HG03097 (cell line): Measurements from ENCODE around the gene DGKA.

Experiments
- ATAC-seq: cut with Tn5 transposase; IDR thresholded peaks from one replicate; pipeline ENCODE4 v1.9.1; 2021; ENCODE audit not compliant: unreplicated experiment, low FRiP score

The DGKA gene

DNA sequence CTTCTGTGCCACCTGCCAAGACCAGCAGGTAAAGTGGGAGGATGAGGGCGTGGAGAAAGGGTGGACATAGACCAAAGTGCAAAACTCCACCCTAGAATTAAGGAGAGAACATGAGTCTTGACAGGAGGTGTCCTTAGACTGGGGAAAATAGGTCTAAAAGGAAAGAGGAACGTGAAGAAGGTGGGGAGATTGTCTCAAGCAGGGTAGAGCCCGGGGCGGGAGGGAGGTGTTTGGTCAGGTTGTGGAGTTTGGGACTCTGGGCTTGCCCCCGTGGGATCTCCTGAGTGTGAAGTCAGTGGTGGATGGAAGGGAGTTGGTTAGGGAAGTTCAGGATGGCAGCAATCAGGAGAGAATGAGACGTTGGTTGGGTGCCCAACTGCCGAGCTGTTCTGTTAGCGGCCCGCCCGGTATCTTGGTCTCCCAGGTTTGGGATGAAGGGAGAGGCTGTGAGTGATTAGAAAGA lies 386 bp downstream of the DGKA start:
- no peak for ATAC-seq

GRCh38 chr12:55931780-55932550 lies 1.0 kb downstream of the DGKA start:
- no peak for ATAC-seq

GRCh38 chr12:55932551-55932910 lies 1.6 kb downstream of the DGKA start:
- no peak for ATAC-seq

- no peak for ATAC-seq
These were observed 2.3 kb downstream of the DGKA start for GRCh38 chr12:55933169-55933798.

GRCh38 chr12:55933799-55934742 lies 3.1 kb downstream of the DGKA start:
- no peak for ATAC-seq

DNA sequence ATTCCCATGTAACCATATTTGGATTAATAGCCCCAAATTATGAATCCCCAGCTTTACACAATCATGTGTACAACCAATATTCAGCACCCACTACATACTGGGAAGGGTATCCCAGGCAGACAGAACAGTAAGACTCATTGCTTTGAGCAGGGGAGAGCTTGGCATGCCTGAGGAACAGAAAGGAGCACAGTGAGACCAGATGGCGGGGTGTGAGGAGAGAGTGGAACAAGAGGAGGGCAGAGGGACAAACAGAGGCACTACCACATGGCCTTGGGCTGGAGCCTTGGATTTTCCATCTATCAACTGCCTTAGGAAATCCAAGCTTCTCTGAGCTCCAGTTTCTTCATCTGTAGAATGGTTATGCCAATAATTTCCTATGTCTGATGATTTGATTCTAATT lies 3.8 kb downstream of the DGKA start:
- no peak for ATAC-seq

GRCh38 chr12:55935738-55936151 lies 4.8 kb downstream of the DGKA start:
- ATAC-seq, result no peak

DNA sequence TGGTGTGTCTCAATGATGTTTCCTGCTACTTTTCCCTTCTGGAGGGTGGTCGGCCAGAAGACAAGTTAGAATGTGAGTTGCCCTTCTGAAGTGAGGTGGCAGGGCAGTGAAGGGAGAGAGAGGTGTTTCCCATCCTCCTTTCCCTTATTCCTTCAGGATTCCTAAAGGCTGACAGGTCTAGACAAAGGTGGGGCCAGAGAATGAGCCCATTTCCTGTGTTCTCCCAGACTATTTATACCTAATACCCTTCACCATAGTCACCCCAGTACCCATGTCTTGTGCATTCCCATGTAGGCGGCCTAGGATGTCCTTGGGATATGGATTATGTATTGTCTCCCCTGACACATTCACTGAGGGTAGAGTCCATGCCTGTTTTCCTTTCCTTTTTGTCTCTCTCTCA lies 7.0 kb downstream of the DGKA start:
- ATAC-seq, result no peak

DNA sequence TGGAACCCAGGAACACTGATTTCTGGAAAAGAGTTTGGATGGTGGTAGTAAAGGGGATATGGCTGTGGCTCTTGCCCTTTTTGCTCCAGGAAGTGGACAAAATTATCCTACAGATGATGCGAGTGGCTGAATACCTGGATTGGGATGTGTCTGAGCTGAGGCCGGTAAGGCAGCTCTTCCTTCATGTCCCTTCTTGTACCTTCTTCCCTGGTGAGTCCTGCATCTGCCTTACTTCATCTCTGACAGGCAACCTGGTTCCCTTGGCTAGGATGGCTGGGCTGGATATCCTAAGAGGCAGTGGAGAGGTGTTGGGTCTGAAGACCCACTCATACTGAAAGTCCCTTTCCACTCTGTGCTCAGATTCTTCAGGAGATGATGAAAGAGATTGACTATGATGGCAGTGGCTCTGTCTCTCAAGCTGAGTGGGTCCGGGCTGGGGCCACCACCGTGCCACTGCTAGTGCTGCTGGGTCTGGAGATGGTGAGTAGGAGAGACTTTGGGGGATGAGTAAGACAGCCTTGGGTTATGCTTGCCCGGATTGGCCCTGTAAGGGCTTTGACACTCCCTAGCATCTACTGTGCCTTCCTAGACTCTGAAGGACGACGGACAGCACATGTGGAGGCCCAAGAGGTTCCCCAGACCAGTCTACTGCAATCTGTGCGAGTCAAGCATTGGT lies 8.0 kb downstream of the DGKA start:
- no peak for ATAC-seq

DNA sequence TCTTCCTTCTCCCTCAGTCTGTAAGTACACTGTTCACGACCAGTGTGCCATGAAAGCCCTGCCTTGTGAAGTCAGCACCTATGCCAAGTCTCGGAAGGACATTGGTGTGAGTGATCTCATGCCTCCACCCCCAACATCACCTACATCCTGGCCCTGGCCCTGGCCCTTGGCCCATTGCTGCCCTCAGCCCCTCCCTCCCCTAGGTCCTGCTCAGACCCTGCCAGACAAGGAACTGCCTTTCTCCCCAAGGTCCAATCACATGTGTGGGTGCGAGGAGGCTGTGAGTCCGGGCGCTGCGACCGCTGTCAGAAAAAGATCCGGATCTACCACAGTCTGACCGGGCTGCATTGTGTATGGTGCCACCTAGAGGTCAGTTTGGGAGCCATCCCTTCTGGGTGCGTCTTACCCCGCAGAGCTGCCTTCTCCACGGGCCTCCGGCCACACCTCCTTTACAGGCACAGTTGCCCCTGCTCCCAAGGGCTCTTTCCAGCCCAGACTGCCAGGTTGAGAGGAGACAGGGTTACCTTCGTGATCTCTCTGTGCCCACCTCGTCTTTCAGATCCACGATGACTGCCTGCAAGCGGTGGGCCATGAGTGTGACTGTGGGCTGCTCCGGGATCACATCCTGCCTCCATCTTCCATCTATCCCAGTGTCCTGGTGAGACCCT lies 9.2 kb downstream of the DGKA start:
- peak; percentile 71 for ATAC-seq

DNA sequence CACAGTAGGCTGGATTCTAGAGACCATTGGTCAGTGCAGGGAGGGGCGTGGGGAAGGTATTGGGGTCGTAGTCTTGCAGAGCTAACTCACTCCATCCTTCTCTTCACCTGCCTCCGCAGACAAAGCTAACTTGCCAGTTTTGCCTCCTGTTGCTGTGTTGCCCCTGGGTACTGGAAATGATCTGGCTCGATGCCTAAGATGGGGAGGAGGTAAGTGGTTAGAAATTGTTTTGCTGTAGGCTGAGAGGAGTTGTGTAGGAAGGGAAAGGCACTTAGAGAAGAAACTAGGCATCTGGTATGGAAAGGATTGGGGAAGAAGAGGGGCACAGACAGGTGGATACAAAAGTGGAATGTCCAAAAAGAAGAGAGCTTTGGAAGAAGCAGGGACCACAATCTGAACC lies 11.1 kb downstream of the DGKA start:
- ATAC-seq, result no peak

DNA sequence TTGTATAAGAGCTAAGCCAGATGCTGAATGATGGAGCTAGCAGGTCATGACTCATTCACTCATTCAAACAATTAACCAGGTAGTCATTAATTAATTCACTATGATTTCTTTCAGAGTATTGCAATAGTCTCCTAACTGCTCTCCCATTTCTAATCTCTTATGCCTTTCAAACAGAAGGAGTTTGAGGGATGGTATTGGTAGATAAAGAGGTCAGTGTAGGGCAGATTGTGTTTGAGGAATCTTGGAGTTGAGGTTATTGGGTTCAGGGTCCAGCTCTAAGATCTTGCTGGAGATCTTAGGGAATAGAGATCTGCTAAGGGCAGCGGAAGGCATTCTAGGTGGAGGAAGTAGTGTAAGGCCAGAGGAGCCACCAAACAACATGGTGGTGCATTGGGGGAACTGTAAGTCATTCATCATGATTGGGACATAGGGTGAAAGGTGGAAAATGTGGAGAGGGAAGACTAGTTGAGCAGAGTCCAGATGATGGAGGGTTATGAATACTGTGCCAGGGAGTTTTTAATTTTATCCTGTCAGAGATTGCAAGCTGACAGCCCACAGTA lies 11.7 kb downstream of the DGKA start:
- no peak for ATAC-seq

DNA sequence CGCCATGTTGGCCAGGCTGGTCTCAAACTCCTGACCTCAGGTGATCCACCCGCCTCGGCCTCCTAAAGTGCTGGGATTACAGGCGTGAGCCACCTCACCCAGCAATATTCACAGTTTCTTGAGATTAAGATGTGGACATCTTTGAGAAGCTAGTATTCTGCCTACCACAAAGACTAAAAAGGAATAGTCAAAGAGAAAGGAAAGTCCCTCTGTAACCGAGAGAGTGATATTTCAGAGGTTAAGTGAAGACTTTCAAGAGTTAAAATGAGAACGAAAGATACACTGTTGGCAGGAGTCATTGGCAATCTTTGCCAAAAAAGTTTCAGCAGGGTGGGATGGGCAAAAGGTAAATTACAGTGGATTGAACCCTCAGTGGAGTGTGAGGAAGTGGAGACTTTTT lies 15.6 kb downstream of the DGKA start:
- no peak for ATAC-seq

GRCh38 chr12:55955344-55955743 lies 24.4 kb downstream of the DGKA start:
- ATAC-seq, result no peak

DNA sequence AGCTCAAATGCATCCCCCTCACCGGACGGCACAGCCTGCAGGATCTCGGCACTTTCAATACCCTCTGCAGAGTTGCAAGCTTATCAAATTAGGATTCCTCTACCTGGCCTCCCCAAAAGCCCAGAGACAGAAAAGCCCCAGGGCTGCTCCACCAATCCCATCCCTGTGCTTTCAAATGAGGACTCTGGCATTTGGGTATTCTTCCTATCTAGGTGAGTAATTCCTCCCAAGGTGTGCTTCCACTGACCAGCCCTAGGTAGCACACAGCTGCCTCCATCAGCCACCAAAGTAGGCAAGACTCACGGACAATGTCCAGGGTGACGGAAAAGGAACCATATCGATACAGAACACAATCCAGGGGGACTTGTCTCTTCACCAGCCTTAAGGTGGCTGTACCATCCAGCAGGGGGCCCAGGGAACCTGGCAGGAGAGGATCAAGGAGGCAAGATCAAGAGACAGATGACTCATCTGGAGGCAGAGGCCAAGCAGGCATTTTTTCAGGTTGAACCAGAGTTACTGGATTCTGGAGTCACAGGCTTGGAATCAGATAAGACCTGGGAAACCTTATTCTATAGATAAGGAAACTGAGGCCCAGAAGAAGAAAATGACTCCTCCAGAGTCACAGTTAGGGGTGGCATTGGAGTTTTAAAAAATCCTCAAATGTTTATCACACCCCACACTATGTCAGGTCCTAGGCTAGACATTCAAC lies 25.0 kb downstream of the DGKA start:
- ATAC-seq, result no peak

DNA sequence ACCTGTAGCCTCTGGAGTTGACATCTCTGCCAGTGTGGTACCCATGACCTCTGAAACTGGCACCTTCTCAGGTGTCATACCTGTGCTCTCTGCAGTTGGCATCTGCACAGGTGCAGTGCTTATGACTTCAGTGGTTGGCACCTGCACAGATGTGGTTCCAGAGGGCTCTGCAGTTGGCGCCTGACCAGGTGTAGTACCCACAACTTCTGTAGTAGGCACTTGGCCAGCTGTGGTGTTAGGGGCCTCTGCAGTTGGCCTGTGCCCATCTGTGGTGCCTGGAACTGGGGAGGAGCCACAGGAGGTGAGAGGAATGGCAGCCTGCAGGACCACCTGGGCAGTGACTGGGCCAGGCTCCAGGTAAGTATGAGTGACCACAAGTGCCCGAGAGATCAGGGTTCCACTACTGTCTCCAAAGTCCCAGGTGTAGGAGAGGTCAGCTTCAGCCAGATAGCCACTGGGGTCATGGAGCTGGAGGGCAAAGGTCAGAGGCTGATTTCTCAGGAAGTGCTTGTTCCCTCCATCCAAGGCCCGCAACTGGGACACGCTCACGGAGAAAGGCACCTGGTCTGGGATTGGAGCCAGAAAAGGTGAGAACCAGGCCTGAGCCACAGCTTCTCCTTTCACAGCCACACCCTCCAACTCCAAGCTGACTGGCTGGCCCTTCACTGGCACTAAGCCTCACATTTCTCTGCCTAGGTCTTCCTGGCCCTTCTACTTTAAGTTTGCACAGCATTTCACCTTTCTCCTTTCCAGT lies 26.3 kb downstream of the DGKA start:
- no peak for ATAC-seq

DNA sequence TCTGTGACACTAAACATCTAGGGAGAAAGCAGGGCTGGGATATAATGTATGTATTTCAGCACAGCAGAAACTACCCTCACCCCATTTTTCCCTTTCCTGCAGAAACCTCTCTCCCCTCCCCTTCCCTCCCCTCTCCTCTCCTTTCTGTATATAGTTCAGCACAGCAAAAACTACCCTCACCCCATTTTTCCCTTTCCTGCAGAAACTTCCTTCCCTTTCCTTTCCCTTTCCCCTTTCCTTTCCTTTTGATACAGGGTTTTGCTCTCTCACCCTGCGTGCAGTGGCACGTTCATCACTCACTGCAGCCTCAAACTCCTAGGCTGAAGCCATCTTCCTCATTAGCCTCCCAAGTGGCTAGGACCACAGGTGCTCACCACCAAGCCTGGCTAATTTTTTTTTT lies 32.8 kb downstream of the DGKA start:
- ATAC-seq, result no peak

DNA sequence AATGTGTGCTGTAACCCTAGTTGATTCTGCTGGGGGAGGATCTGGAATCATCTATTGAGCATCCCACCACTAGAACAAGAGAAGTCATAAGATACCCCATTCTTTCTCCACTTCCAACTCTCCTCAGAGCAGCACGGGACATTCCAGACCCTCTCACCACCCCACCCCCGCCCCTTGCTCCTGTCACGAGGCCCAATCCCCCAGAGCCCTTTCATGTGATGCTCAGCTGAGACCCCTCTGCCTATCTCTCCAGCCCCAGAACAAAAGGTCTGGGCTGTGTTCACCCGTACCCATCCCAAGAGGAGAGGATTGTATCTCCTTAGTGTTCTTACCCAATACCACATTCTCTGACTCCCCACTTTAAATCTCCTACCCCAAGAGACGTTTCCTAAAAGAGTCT lies 34.3 kb downstream of the DGKA start:
- ATAC-seq, result no peak
